Measurements from ENCODE around the gene PHLDB2. TPM values are rescaled to one million over a fixed set of nuclear protein-coding genes. Genes with fewer than 3 reads are reported as not detected.

Gene PHLDB2
- total RNA-seq, 1 donor from 2014 or later = 0.80 TPM

- H3K9me3 Mint-ChIP-seq = no peaks in the 10 kb centered on the region
- no peak overlapping the region for H3K27ac Mint-ChIP-seq
- DNase-seq (ENCODE audit: low spot score) = no peak
- intact Hi-C loops (cut with micrococcal nuclease) = no loop called here
- no peaks in the 10 kb centered on the region for H3K27me3 Mint-ChIP-seq (ENCODE audit: low read depth)
- peaks cover 12% of the 10 kb centered on the region for H3K4me1 Mint-ChIP-seq (ENCODE audit: low read depth)
- no peak overlapping the region for H3K4me3 Mint-ChIP-seq (ENCODE audit: low read depth)
- no peaks in the 10 kb centered on the region for H3K36me3 Mint-ChIP-seq (ENCODE audit: low read depth)
Measured at GRCh38 chr3:111827871-111828270, 31.2 kb upstream of the PHLDB2 start.

GRCh38 chr3:111828530-111828929 lies 30.5 kb upstream of the PHLDB2 start:
- Mint-ChIP-seq H3K4me3 (ENCODE audit: low read depth) (no peak overlapping the region), H3K4me1 (ENCODE audit: low read depth) (peaks cover 12% of the 10 kb centered on the region), H3K27me3 (ENCODE audit: low read depth) (no peaks in the 10 kb centered on the region), H3K9me3 (no peaks in the 10 kb centered on the region), H3K36me3 (ENCODE audit: low read depth) (no peaks in the 10 kb centered on the region), H3K27ac (no peak overlapping the region)
- DNase-seq (ENCODE audit: low spot score) = no peak
- intact Hi-C loops (cut with micrococcal nuclease) = no loop called here

- Mint-ChIP-seq H3K9me3 (no peaks in the 10 kb centered on the region), H3K36me3 (ENCODE audit: low read depth) (no peaks in the 10 kb centered on the region), H3K4me3 (ENCODE audit: low read depth) (no peak overlapping the region), H3K4me1 (ENCODE audit: low read depth) (peaks cover 12% of the 10 kb centered on the region), H3K27ac (no peak overlapping the region), H3K27me3 (ENCODE audit: low read depth) (no peaks in the 10 kb centered on the region)
- intact Hi-C loops (cut with micrococcal nuclease) = no loop called here
- no peak for DNase-seq (ENCODE audit: low spot score)
Measured at GRCh38 chr3:111829023-111829422, 30.0 kb upstream of the PHLDB2 start.

- peak; percentile 10 for DNase-seq (ENCODE audit: low spot score)
- Mint-ChIP-seq H3K4me1 (ENCODE audit: low read depth) (peaks cover 8% of the 10 kb centered on the region), H3K27me3 (ENCODE audit: low read depth) (peaks cover 4% of the 10 kb centered on the region), H3K9me3 (no peaks in the 10 kb centered on the region), H3K4me3 (ENCODE audit: low read depth) (no peak overlapping the region), H3K27ac (no peak overlapping the region), H3K36me3 (ENCODE audit: low read depth) (no peaks in the 10 kb centered on the region)
- intact Hi-C loops (cut with micrococcal nuclease) = no loop called here
Measured at GRCh38 chr3:111831840-111832239, 27.2 kb upstream of the PHLDB2 start.

- intact Hi-C loops (cut with micrococcal nuclease) = no loop called here
- H3K4me1 Mint-ChIP-seq (ENCODE audit: low read depth) = peaks cover under 1% of the 10 kb centered on the region
- no peak overlapping the region for H3K4me3 Mint-ChIP-seq (ENCODE audit: low read depth)
Measured at GRCh38 chr3:111837112-111837511, 22.0 kb upstream of the PHLDB2 start.

GRCh38 chr3:111838133-111838532 lies 20.9 kb upstream of the PHLDB2 start:
- intact Hi-C loops (cut with micrococcal nuclease) = no loop called here
- DNase-seq (ENCODE audit: low spot score) = no peak
- Mint-ChIP-seq H3K27me3 (ENCODE audit: low read depth) (peaks cover 14% of the 10 kb centered on the region), H3K27ac (no peak overlapping the region), H3K4me1 (ENCODE audit: low read depth) (no peaks in the 10 kb centered on the region), H3K36me3 (ENCODE audit: low read depth) (no peaks in the 10 kb centered on the region), H3K9me3 (no peaks in the 10 kb centered on the region), H3K4me3 (ENCODE audit: low read depth) (no peak overlapping the region)

More at GRCh38 chr3:111837112-111837511, 22.0 kb upstream of the PHLDB2 start:
- Mint-ChIP-seq H3K27ac (no peak overlapping the region), H3K9me3 (no peaks in the 10 kb centered on the region), H3K36me3 (ENCODE audit: low read depth) (no peaks in the 10 kb centered on the region), H3K27me3 (ENCODE audit: low read depth) (peaks cover 9% of the 10 kb centered on the region)
- DNase-seq (ENCODE audit: low spot score) = no peak

- Mint-ChIP-seq H3K9me3 (no peaks in the 10 kb centered on the region), H3K27ac (no peak overlapping the region), H3K36me3 (ENCODE audit: low read depth) (no peaks in the 10 kb centered on the region), H3K4me3 (ENCODE audit: low read depth) (no peak overlapping the region), H3K27me3 (ENCODE audit: low read depth) (peaks cover 33% of the 10 kb centered on the region), H3K4me1 (ENCODE audit: low read depth) (no peaks in the 10 kb centered on the region)
- intact Hi-C loops (cut with micrococcal nuclease) = no loop called here
- DNase-seq (ENCODE audit: low spot score) = no peak
Measured at GRCh38 chr3:111846039-111846438, 13.0 kb upstream of the PHLDB2 start.

GRCh38 chr3:111846717-111847116 lies 12.3 kb upstream of the PHLDB2 start:
- H3K27me3 Mint-ChIP-seq (ENCODE audit: low read depth) = peaks cover 32% of the 10 kb centered on the region
- no peaks in the 10 kb centered on the region for H3K36me3 Mint-ChIP-seq (ENCODE audit: low read depth)
- no peak overlapping the region for H3K27ac Mint-ChIP-seq
- intact Hi-C loops (cut with micrococcal nuclease) = no loop called here
- DNase-seq (ENCODE audit: low spot score) = no peak
- no peaks in the 10 kb centered on the region for H3K9me3 Mint-ChIP-seq
- H3K4me3 Mint-ChIP-seq (ENCODE audit: low read depth) = no peak overlapping the region
- peaks cover 4% of the 10 kb centered on the region for H3K4me1 Mint-ChIP-seq (ENCODE audit: low read depth)

- no peak for DNase-seq (ENCODE audit: low spot score)
- H3K27ac Mint-ChIP-seq = no peak overlapping the region
- H3K27me3 Mint-ChIP-seq (ENCODE audit: low read depth) = peaks cover 30% of the 10 kb centered on the region
- no peaks in the 10 kb centered on the region for H3K36me3 Mint-ChIP-seq (ENCODE audit: low read depth)
- peaks cover 6% of the 10 kb centered on the region for H3K4me1 Mint-ChIP-seq (ENCODE audit: low read depth)
- no peak overlapping the region for H3K4me3 Mint-ChIP-seq (ENCODE audit: low read depth)
- no peaks in the 10 kb centered on the region for H3K9me3 Mint-ChIP-seq
- intact Hi-C loops (cut with micrococcal nuclease) = no loop called here
Measured at GRCh38 chr3:111848283-111848682, 10.8 kb upstream of the PHLDB2 start.

- Mint-ChIP-seq H3K27me3 (ENCODE audit: low read depth) (peaks cover 28% of the 10 kb centered on the region), H3K36me3 (ENCODE audit: low read depth) (no peaks in the 10 kb centered on the region), H3K4me3 (ENCODE audit: low read depth) (no peak overlapping the region), H3K9me3 (no peaks in the 10 kb centered on the region), H3K4me1 (ENCODE audit: low read depth) (peaks cover 6% of the 10 kb centered on the region), H3K27ac (no peak overlapping the region)
- intact Hi-C loops (cut with micrococcal nuclease) = no loop called here
- no peak for DNase-seq (ENCODE audit: low spot score)
Measured at GRCh38 chr3:111848778-111849177, 10.3 kb upstream of the PHLDB2 start.

GRCh38 chr3:111850537-111850936 lies 8.5 kb upstream of the PHLDB2 start:
- Mint-ChIP-seq H3K27ac (no peak overlapping the region), H3K4me1 (ENCODE audit: low read depth) (peaks cover 6% of the 10 kb centered on the region), H3K9me3 (no peaks in the 10 kb centered on the region), H3K36me3 (ENCODE audit: low read depth) (no peaks in the 10 kb centered on the region), H3K27me3 (ENCODE audit: low read depth) (peaks cover 25% of the 10 kb centered on the region), H3K4me3 (ENCODE audit: low read depth) (no peak overlapping the region)
- intact Hi-C loops (cut with micrococcal nuclease) = no loop called here
- DNase-seq (ENCODE audit: low spot score) = no peak

- H3K4me1 Mint-ChIP-seq (ENCODE audit: low read depth) = peaks cover 6% of the 10 kb centered on the region
- no peaks in the 10 kb centered on the region for H3K36me3 Mint-ChIP-seq (ENCODE audit: low read depth)
- no peak for DNase-seq (ENCODE audit: low spot score)
- no peak overlapping the region for H3K27ac Mint-ChIP-seq
- peaks cover 28% of the 10 kb centered on the region for H3K27me3 Mint-ChIP-seq (ENCODE audit: low read depth)
- intact Hi-C loops (cut with micrococcal nuclease) = no loop called here
- no peaks in the 10 kb centered on the region for H3K9me3 Mint-ChIP-seq
- H3K4me3 Mint-ChIP-seq (ENCODE audit: low read depth) = no peak overlapping the region
Measured at GRCh38 chr3:111851511-111851954, 7.5 kb upstream of the PHLDB2 start.

- H3K27me3 Mint-ChIP-seq (ENCODE audit: low read depth) = peaks cover 30% of the 10 kb centered on the region
- no peak for DNase-seq (ENCODE audit: low spot score)
- no peak overlapping the region for H3K27ac Mint-ChIP-seq
- no peak overlapping the region for H3K4me3 Mint-ChIP-seq (ENCODE audit: low read depth)
- H3K4me1 Mint-ChIP-seq (ENCODE audit: low read depth) = peaks cover 6% of the 10 kb centered on the region
- H3K36me3 Mint-ChIP-seq (ENCODE audit: low read depth) = no peaks in the 10 kb centered on the region
- H3K9me3 Mint-ChIP-seq = no peaks in the 10 kb centered on the region
- intact Hi-C loops (cut with micrococcal nuclease) = no loop called here
Measured at GRCh38 chr3:111852540-111852939, 6.5 kb upstream of the PHLDB2 start.

- Mint-ChIP-seq H3K4me3 (ENCODE audit: low read depth) (no peak overlapping the region), H3K27me3 (ENCODE audit: low read depth) (peaks cover 32% of the 10 kb centered on the region), H3K4me1 (ENCODE audit: low read depth) (peaks cover 6% of the 10 kb centered on the region), H3K27ac (no peak overlapping the region), H3K9me3 (no peaks in the 10 kb centered on the region), H3K36me3 (ENCODE audit: low read depth) (no peaks in the 10 kb centered on the region)
- DNase-seq (ENCODE audit: low spot score) = no peak
- intact Hi-C loops (cut with micrococcal nuclease) = no loop called here
Measured at GRCh38 chr3:111853068-111853467, 6.0 kb upstream of the PHLDB2 start.
